Measurements from ENCODE around the gene ADORA3.

The ADORA3 gene

DNA sequence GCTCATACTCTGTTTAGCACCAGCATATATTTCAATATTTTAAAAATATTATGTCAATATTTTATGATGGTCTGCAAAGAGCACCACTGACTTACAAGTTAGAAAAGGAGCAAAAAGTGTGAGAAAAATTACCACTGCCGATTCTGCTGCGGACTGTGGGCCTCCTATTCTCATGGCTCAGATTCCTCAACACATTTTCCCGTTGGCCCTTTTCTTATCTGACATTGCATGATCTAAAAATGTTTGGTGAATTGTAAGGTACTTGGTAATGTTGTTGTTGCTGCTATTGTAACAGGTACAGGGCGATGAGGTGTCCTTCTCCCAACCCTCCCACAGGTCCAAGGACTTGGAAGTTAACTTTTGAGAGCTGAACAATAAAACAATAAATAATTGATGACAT, 28.9 kb downstream of the ADORA3 start:
- no peak for DNase-seq (ENCODE audit: low read depth)

- no peak for DNase-seq (ENCODE audit: low read depth)
Measured at GRCh38 chr1:111474106-111474505, 29.3 kb downstream of the ADORA3 start.

- DNase-seq (ENCODE audit: low read depth): no peak
Measured at GRCh38 chr1:111471538-111471937, 31.9 kb downstream of the ADORA3 start.

GRCh38 chr1:111471012-111471411, 32.4 kb downstream of the ADORA3 start:
- DNase-seq (ENCODE audit: low read depth): peak; percentile 51

GRCh38 chr1:111470596-111470995, 32.8 kb downstream of the ADORA3 start:
- DNase-seq (ENCODE audit: low read depth): no peak

DNA sequence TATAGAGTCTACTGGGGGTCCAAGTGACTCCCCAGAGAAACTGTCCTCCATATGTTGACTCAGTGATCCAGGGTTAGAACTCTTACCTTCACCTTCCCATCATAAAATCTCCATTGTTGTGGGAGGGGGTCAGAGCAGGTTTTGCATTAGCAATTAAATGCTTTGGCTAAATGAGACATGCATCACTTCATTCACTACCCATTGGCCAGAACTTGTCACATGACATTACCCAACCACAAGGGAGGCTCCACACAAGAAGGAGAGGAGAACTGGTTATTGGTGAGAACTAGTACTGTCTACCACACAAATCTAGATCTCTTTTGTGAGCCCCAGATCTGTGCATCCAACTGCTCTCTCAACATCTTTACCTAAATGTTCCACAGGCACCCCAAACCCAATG, 33.9 kb downstream of the ADORA3 start:
- no peak for DNase-seq (ENCODE audit: low read depth)

DNA sequence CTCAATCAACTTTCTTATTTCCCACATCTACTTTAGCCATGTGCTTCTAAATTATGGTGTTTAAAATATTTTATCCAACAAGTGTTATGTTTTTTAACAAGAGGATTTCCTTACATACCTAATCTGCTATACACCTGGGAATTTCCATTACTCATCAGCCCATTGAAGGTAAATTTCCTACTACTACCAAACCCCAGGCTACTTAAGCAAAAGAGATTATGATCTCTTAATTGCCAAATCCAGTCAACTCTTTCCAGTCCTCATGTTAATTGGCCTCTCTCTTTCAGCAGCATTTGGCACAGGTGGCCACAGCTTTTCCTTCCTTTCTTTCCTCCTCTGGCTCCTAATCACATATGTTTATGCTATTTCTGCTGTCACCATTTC, 34.7 kb downstream of the ADORA3 start:
- no peak for DNase-seq (ENCODE audit: low read depth)

GRCh38 chr1:111467865-111468716, 35.3 kb downstream of the ADORA3 start:
- DNase-seq (ENCODE audit: low read depth): no peak

DNA sequence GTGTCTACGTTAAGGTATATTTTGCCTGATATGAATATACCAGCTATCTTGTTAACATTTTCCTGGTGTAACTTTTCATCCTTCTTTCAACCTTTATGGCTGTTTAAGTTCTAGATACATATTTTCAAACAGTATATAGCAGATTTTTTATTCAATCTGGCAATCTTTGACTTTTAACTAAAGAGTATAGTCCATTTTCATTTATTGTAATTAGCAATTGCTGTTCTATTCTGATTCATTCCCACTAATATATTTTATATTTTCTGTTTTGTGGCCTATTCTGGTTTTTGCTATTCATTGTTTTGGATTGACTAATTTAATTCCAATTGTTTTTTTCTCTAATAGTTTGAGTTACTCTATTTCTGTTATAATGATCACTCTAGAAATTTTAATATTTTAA, 37.0 kb downstream of the ADORA3 start:
- no peak for DNase-seq (ENCODE audit: low read depth)

GRCh38 chr1:111465754-111466153, 37.7 kb downstream of the ADORA3 start:
- DNase-seq (ENCODE audit: low read depth): no peak

GRCh38 chr1:111463029-111463683, 40.3 kb downstream of the ADORA3 start:
- DNase-seq (ENCODE audit: low read depth): no peak

GRCh38 chr1:111462370-111463028, 40.9 kb downstream of the ADORA3 start:
- no peak for DNase-seq (ENCODE audit: low read depth)

GRCh38 chr1:111461765-111462164, 41.7 kb downstream of the ADORA3 start:
- no peak for DNase-seq (ENCODE audit: low read depth)

DNA sequence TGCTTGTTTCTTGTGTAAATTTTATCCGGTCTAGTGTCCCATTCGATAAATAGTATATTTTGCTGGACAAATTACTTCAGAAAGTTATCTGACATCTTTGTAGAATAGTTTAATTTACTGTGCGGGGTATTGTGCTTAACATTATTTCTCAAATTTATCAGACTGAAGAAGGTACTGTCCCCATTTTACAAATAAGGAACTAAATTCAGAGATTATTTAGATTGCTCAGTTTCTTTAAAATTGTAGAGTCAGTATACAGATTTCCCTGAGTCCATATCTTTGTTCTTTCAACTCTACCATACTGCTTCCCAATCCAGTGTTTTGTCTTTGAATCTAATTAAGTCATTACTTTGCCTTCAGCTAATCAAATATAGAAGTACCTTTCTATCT, 47.8 kb downstream of the ADORA3 start:
- no peak for DNase-seq (ENCODE audit: low read depth)

GRCh38 chr1:111454859-111455641, 48.4 kb downstream of the ADORA3 start:
- no peak for DNase-seq (ENCODE audit: low read depth)

DNA sequence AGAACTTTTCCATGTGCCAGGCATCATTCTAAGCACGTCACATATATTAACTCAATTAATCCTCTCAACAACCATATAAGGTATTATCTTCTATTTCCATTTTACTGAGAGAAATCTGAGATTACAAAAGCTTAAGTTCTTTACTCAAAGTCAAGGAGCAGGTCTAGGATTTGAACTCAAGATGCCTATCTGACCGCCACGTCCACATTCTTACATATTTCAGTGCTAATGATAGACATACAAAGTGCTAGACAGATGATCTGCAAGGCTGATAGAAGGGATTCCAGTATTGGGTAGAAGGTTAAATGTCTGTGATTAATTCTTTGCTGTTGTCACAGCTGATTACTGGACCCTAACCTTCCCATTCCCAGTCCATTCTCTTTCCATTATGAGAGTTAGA, 49.7 kb downstream of the ADORA3 start:
- no peak for DNase-seq (ENCODE audit: low read depth)

DNA sequence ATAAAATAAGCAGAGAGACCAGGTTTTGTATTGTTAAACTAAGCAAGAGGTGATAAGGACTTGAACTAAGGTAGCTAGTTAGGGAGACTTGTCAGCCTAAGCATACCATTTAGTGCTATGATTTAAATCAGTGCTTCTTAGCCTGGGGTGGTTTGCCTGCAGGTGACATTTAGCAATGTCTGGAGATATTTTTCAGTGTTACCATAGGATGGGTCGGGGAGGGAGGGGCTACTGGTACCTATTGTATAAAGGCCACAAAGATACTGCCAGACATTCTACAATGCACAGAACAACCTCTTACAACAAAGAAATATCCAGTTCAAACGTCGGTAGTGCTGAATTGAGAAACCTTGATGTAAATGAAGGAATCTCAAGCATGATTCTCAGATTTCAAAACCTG, 50.9 kb downstream of the ADORA3 start:
- no peak for DNase-seq (ENCODE audit: low read depth)

DNA sequence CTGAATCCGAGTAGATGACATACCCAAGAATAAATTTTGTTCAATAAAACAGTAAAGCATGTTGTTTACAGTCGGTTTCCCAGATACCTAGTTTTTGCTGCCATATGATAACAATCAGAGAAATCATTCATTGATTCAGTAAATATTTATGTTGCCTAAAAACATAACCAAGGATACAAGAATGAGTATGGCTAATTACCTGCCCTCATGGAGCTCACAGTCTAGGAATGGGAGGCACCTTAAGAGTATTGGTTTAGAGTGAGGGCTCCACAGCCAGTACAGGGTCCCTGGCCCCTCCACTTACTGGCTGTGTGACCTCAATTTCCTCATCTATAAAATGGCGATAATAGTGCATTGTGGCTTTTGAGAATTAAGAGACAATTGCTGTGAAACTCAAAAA, 53.2 kb downstream of the ADORA3 start:
- no peak for DNase-seq (ENCODE audit: low read depth)

DNA sequence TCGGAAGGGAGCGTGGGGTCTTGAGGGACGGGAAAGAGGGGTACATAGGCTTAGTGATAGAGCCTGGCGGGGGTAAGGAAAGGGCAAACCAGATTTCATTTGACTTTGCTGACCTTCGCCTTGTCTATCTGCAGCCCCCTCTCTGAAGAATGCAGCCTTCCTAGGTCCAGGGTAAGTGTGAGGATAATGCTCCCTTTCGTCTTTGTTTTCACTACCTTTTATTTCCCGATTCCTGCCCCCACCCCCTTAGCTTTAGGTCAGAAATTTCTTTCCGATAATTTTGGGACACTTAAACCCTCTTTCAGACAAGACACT, 53.8 kb downstream of the ADORA3 start:
- DNase-seq (ENCODE audit: low read depth): no peak
